Stimulated activated naive CD8-positive, alpha-beta T cell treated with anti-CD3 and anti-CD28 coated beads, Interleukin-15, amount 100 ng/mL, for 72 hours (primary cell): ENCODE measurements around the gene STK24.

Experiments
- ATAC-seq: fragments of 150-1000 bp; cut with Tn5 transposase; 2 replicates; pipeline ENCODE4 v1.10.0; 2021; ENCODE audit warnings: mild to moderate bottlenecking, moderate library complexity
- DNase-seq, 2 donors: peaks; one replicate each; pipeline ENCODE4 v3.0.0; 2021 to 2022
- H3K27ac Mint-ChIP-seq, 2 donors: one replicate each; pipeline ENCODE4 v1.8.0; 2022; ENCODE audit warnings: mild to moderate bottlenecking in 2 of 2, mixed read lengths in 2 of 2, moderate library complexity in 2 of 2
- H3K27me3 Mint-ChIP-seq: one replicate; pipeline ENCODE4 v1.8.0; 2022; ENCODE audit warnings: mixed read lengths
- H3K4me1 Mint-ChIP-seq: one replicate; pipeline ENCODE4 v1.8.0; 2022; ENCODE audit warnings: mild to moderate bottlenecking, mixed read lengths
- H3K4me3 Mint-ChIP-seq, 2 donors: one replicate each; pipeline ENCODE4 v1.8.0; 2022; ENCODE audit warnings: mild to moderate bottlenecking in 2 of 2, mixed read lengths in 2 of 2, moderate library complexity in 1 of 2
- H3K9me3 Mint-ChIP-seq, 2 donors: one replicate each; pipeline ENCODE4 v1.8.0; 2022; ENCODE audit warnings: mixed read lengths in 2 of 2

Gene STK24

DNA sequence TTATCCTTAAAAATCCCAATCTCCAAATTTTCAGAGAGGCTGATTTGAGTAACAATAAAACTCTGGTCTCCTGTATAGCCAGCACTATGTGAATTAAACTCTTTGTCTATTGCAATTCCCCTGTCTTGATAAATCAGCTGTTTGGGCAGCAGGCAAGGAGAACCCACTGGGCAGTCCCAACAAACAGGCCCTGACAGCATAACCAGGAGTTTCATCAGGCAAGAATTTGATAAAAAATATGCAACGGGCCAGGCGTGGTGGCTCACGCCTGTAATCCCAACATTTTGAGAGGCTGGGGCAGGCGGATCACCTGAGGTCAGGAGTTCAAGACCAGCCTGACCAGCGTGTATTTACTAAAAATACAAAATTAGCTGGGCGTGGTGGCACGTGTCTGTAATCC, 42.1 kb downstream of the STK24 start:
- peaks cover 97% of the 10 kb centered on the region for H3K4me1 Mint-ChIP-seq
- no peak for ATAC-seq
- no peaks in the 10 kb centered on the region for H3K27me3 Mint-ChIP-seq
- no peaks in the 10 kb centered on the region for H3K9me3 Mint-ChIP-seq
- DNase-seq: no peak
- H3K27ac Mint-ChIP-seq: no peak overlapping the region
- H3K4me3 Mint-ChIP-seq: no peak overlapping the region

DNA sequence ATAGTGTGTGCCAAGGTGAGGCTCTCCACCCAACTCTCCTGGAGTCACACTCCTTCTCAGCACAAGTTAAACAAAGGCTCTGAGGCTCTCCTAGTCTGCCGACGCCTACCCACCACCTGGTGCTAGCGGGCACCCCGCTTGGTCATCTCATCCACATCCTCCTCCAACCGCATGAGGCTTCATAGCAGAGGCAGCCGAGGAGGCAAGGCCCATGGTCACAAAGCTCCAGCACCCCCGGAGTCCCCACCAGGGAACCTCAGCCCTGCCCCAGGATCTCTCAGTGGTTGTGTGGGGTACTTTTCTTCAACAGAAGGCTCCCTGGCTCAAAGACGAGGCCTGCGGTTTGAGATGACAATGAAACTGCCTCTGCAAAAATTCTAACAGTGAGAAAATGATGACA, 43.0 kb downstream of the STK24 start:
- Mint-ChIP-seq H3K4me1 (peaks cover 97% of the 10 kb centered on the region), H3K27me3 (no peaks in the 10 kb centered on the region), H3K9me3 (no peaks in the 10 kb centered on the region), H3K4me3 (no peak overlapping the region), H3K27ac (peak overlapping the region in 1 of 2 donors; percentile 33)
- no peak for DNase-seq
- ATAC-seq: peak; percentile 56

DNA sequence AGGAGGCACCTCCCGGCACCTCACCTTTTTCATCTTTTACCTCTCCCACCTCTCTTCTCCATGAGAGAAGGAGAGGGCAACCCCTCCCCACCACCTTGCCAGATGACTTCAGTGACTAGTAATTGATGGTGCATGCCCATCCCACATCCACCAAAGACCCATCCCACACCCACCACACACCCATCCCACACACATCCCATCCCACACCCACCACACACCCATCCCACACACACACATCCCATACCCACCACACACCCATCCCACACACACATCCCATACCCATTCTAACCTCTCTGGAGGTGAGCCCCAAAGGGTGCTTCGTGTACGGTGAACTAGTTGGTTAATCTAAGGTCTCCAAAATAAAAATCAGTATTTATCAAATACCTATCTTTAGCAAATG, 44.7 kb downstream of the STK24 start:
- Mint-ChIP-seq H3K27me3 (no peaks in the 10 kb centered on the region), H3K4me3 (peak overlapping the region in 1 of 2 donors; percentile 39), H3K9me3 (no peaks in the 10 kb centered on the region), H3K4me1 (peaks cover 97% of the 10 kb centered on the region), H3K27ac (no peak overlapping the region)
- ATAC-seq: no peak
- no peak for DNase-seq

DNA sequence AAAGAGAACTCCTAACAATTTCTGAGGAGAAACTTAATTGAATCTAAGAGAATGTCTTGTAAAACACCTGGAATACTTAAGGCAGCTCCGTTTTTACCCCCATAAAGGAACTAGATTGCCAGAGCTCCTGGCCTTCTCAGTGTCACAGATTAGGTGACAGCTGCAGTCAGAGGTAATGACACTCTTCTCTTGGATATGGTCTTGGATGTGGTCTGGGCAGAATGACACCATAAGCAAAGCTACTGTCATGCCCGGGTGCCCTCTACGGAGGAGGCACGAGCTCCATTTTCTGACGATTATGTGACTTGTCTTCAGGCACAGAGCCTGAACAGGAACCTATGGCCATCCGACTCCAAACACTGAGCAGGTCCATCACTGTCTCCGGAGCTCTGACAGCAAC, 46.7 kb downstream of the STK24 start:
- Mint-ChIP-seq H3K4me1 (peaks cover 97% of the 10 kb centered on the region), H3K27me3 (no peaks in the 10 kb centered on the region), H3K27ac (no peak overlapping the region), H3K9me3 (no peaks in the 10 kb centered on the region), H3K4me3 (no peak overlapping the region)
- DNase-seq: no peak
- no peak for ATAC-seq

DNA sequence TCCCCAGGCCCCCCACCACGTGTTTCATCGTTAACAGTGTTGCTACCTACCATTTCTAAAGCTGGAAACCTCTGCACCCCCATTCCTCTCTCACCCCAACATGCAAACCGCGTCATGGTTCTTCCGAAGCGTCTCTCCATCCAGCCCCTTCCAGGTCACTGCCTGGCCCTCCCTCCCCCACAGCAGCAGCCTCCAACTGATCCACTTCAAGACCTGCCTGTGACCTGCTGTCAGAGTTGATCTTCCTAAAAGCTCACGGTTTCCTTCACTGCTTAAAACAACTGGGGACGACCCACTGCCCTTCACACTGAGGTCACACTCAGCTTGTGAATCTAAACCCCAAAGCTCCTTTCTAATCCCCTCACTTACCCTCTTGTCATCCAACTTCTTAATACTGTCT, 47.7 kb downstream of the STK24 start:
- H3K4me1 Mint-ChIP-seq: peaks cover 97% of the 10 kb centered on the region
- ATAC-seq (no peak), DNase-seq (no peak)
- no peaks in the 10 kb centered on the region for H3K27me3 Mint-ChIP-seq
- no peaks in the 10 kb centered on the region for H3K9me3 Mint-ChIP-seq
- peak overlapping the region; percentile 28 to 69 for H3K4me3 Mint-ChIP-seq
- peak overlapping the region in 1 of 2 donors; percentile 90 for H3K27ac Mint-ChIP-seq

DNA sequence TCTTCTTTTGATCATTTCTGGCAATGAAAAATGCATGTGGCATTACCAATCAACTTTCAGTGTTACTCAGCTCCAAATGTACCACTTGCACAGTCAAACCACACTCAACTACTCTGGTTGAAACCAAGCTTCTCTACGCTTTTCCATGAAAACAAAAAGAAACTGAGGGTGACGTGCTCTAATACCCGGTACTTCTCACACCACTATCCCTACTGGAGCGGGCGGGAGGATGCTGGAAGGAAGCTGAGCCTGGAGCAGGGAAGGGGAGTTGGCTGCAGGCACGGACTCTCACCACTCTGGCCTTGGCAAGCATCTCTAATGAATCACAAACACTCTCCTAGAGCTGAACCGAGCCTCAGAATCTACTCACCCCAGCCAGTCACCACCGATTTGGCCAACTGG, 48.2 kb downstream of the STK24 start:
- Mint-ChIP-seq H3K4me1 (peaks cover 97% of the 10 kb centered on the region), H3K4me3 (peak overlapping the region; percentile 28 to 69), H3K9me3 (no peaks in the 10 kb centered on the region), H3K27me3 (no peaks in the 10 kb centered on the region), H3K27ac (peak overlapping the region; percentile 76 to 90)
- DNase-seq: peak in 1 of 2 donors; percentile 38
- ATAC-seq: peak; percentile 92

DNA sequence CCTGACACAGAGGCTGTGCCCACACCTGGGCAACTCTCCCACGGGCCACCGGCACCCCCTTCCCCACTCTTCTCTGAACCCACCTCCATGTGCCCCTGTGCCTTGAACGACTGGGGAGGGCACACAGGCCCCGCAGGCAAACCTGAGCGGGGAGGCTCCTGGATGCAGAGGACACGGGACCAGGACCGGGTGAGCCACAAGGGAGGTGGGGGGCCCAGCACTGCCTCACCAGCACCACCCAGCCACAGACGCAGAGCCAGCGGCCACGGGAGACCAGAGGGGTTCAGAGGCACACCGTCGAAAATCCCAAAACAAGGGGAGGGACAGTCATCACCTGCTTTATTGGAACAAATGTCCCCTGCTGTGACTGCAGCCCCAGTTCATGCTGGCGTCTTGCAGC, 49.4 kb downstream of the STK24 start:
- no peak for ATAC-seq
- Mint-ChIP-seq H3K4me1 (peaks cover 100% of the 10 kb centered on the region), H3K9me3 (no peaks in the 10 kb centered on the region), H3K27me3 (no peaks in the 10 kb centered on the region), H3K27ac (peak overlapping the region in 1 of 2 donors; percentile 54), H3K4me3 (no peak overlapping the region)
- DNase-seq: no peak

DNA sequence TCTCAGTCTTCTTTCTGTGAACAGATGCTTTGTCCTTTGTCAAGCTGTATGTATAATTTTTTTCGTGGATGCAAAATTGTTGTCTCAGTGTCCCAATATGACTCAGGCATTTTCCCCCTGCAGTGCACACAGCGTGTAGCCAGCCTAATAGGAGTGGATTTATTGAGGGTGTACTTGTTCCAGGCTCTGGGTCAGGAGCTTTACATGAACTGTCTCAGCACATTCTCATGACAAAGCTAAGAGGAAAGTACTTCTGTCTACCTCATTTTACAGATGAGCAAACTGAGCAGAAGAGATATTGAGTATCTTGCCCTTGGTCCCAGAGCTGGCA, 50.8 kb downstream of the STK24 start:
- H3K9me3 Mint-ChIP-seq: no peaks in the 10 kb centered on the region
- no peak overlapping the region for H3K4me3 Mint-ChIP-seq

DNA sequence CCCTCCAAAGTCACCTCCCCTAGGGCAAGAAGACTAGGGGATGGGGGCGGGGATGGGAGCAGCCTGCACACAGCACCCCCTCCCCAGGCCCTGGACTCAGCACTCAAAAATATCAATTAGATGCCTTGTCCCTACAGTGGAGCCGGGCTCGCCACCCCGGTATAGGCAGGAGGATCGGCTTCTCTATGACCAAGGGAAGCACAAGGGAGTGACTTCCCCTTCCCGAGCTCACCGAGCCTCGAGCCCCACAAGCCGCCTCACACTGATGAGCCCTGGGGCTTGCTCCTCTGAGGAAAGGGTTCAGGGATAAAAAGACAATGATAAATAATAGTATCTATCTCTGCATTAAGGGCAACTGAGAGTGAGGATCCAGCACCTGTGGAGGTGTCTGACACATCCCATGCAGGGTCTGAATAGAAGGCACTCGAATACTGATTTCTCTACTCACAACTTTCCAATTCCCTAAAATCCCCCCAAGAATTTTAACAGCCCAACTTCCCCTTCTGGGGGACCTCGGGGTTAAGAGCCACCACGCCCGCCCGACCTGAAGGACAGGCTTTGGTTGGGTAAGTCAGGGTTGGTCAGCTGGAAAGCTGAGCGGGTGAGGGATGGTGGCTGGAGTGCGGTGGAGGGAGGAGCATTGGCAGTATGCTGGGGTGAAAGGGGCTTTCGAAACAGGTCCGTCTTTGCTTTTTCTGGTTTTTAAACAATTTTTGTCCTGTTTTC, 51.3 kb downstream of the STK24 start:
- no peak for ATAC-seq
- H3K4me3 Mint-ChIP-seq: no peak overlapping the region
- peak overlapping the region in 1 of 2 donors; percentile 34 for H3K27ac Mint-ChIP-seq
- H3K4me1 Mint-ChIP-seq: peaks cover 100% of the 10 kb centered on the region
- H3K27me3 Mint-ChIP-seq: no peaks in the 10 kb centered on the region
- H3K9me3 Mint-ChIP-seq: no peaks in the 10 kb centered on the region
- DNase-seq: no peak

More for the DNA sequence above, 50.8 kb downstream of the STK24 start:
- H3K27me3 Mint-ChIP-seq: no peaks in the 10 kb centered on the region
- H3K27ac Mint-ChIP-seq: no peak overlapping the region
- ATAC-seq (no peak), DNase-seq (no peak)
- peaks cover 100% of the 10 kb centered on the region for H3K4me1 Mint-ChIP-seq

DNA sequence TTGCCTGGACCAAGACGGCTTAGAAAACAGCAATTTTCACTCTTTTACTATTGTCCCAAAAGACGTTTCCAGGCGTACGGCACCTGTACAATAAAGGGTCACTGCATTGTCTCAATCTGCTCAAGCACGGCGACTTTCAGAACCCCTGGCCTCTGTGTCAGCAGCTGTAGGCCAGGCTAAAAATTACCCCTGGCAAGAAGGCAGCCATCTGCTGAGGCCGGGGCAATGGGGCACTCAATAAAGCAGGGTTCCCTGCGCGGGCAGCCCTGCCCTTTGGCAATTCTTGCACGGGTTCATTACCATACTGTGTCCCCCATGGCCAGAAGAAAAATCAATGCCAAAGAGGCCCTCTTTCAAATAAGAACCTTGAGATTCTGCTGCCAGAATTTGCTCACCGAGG, 52.1 kb downstream of the STK24 start:
- ATAC-seq (no peak), DNase-seq (no peak)
- Mint-ChIP-seq H3K27ac (no peak overlapping the region), H3K4me1 (peaks cover 100% of the 10 kb centered on the region), H3K27me3 (no peaks in the 10 kb centered on the region), H3K9me3 (no peaks in the 10 kb centered on the region), H3K4me3 (no peak overlapping the region)

DNA sequence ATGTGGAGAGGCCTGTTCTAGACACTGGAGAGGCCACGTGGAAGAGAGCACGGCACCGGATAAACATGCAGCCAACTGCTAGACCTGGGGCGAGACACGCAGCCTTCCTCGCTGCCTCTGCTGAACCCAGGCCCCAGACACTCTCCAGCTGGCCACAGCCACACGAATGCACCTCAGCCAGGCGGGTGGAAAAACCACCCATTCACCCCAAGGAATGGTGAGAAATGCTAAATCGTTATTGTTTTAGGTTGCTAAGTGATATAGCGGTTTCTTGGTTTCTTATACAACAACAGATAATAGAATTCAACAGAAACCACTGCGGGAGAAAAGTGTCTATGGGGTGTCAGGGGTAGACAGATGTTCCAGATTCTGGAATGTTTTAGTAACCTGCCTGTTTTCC, 52.5 kb downstream of the STK24 start:
- Mint-ChIP-seq H3K4me3 (no peak overlapping the region), H3K4me1 (peaks cover 100% of the 10 kb centered on the region), H3K9me3 (no peaks in the 10 kb centered on the region), H3K27ac (peak overlapping the region in 1 of 2 donors; percentile 85), H3K27me3 (no peaks in the 10 kb centered on the region)
- ATAC-seq (no peak), DNase-seq (no peak)

DNA sequence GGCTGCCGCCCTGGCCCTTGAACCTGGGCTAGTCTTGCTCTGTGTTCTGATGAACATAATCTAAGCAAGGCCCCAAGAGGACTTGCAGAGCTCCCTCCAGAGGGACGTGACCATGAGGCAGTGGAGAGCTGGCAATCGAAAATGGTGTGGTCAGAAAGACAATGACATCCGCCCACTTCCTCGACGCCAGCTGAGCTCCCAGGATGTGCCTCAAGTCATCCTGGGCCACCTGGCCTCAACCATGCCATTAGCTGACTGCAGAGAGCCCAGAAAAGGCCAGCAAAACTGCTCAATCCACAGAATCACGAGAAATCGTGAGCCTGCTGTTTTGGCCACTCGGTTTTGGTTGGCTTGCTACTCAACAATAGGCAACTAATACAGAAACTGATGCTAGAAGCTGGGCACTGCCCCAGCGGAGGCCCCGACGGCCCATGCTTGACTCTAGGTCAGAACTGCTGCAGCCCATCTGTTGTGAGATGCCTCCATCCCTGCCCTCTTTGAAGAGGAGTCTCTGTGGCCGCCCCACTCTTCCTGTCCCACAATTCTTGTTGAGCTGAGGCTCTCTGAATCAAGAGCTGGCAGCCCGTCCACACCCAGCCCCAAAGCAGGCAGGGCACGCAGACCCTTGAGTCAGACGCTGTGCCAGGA, 53.3 kb downstream of the STK24 start:
- H3K9me3 Mint-ChIP-seq: no peaks in the 10 kb centered on the region
- peak overlapping the region in 1 of 2 donors; percentile 45 for H3K27ac Mint-ChIP-seq
- H3K4me1 Mint-ChIP-seq: peaks cover 99% of the 10 kb centered on the region
- H3K4me3 Mint-ChIP-seq: peak overlapping the region in 1 of 2 donors; percentile 65
- peak; percentile 27 for ATAC-seq
- H3K27me3 Mint-ChIP-seq: no peaks in the 10 kb centered on the region
- DNase-seq: no peak

DNA sequence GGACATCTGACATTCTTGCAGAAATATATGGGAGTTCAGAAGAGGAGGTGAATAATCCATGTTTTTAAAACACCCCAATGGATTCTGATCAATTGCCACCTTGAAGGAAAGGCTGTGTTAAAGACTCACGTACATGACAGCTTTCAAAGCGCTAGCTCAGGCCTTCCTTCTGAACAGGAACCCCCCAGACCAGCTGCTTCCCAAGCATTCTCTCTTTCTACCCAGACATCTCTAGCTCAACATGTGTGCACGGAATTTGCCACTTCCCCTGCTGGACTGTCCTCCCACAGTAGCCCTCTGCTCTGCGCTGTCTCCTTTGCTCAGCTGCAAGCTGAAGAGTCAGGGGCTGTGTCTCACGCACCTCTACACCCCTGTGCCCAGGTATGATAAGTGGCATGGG, 54.5 kb downstream of the STK24 start:
- no peak for DNase-seq
- Mint-ChIP-seq H3K4me3 (no peak overlapping the region), H3K27me3 (no peaks in the 10 kb centered on the region), H3K27ac (no peak overlapping the region), H3K9me3 (no peaks in the 10 kb centered on the region), H3K4me1 (peaks cover 99% of the 10 kb centered on the region)
- no peak for ATAC-seq

DNA sequence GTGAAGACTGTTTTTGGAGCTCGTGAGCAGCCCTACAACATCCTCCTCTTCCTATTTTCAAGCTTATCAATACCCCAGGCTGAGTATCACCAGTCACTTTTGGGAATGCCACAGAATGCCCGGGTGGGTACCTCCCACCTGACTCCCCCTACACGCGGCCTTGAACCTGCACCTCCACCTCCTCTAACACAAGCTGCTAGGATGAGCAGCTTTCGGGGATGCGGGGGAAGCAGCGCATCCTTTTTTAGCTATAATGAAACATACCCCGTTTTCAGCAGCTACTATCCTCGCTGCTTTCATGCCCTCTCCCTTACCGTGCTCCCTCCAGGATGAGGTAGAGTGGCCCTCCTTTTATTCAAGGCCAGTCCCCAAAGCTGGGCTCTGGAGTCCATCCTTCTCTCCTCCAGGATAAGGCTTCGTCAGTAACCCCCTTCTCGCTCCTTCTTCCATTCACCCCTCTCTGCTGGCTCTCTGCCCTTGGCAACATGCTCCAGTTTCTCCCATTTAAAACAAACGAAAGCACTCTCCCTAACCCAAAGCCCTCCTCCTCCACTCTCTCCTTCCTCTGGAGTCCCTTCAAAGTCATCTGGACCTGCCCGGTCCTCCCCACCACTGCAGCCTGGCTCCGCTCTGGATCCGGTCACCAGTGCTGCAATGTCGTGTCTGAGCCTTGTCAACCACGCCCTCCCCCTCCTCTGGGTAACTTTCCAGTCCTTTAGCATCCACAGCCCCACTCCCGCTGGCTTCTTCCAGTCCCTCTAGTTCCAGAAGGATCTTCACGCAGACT, 55.3 kb downstream of the STK24 start:
- Mint-ChIP-seq H3K27ac (peak overlapping the region in 1 of 2 donors; percentile 60), H3K4me1 (peaks cover 99% of the 10 kb centered on the region)

DNA sequence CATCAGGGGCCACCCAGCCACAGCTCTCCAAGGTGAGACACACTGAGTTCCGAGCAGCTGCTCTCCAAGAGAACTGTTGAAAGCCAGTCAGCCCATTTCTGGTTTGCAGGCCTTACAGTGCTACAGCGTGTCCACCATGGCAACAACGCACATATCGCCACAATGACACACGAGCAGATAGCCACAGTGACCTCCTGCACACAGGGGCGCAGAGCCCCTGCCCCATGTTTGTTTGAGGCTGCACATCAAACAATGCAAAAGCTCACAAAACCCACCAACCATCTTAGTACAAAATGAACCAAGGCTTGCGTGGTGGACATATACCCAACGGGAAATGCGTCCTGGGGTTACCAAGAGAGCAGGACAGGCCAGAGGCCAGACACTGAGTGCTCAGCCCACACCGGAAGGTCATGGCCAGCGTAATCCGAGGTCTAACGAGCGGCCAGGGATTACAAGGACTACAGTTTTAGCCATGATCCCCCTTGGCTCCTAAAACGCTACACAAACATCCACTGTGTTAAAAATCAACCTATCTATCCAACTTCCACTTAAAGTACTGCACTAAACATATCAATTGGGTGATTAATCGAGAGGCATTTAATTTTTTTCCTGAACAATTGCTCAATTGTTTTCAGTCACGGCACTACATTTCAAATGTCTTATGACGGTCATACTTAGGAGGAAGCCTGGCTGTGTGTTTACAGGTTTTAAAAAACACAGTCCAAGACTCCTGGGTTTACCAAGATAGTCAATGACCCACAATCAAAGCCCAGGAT, 56.0 kb downstream of the STK24 start:
- H3K27me3 Mint-ChIP-seq: no peaks in the 10 kb centered on the region

More for the DNA sequence above, 55.3 kb downstream of the STK24 start:
- ATAC-seq: no peak
- DNase-seq: no peak
- Mint-ChIP-seq H3K4me3 (no peak overlapping the region), H3K27me3 (no peaks in the 10 kb centered on the region), H3K9me3 (no peaks in the 10 kb centered on the region)

More for the DNA sequence above, 56.0 kb downstream of the STK24 start:
- peak overlapping the region in 1 of 2 donors; percentile 44 for H3K27ac Mint-ChIP-seq
- no peak overlapping the region for H3K4me3 Mint-ChIP-seq
- DNase-seq (no peak), ATAC-seq (no peak)
- peaks cover 99% of the 10 kb centered on the region for H3K4me1 Mint-ChIP-seq
- no peaks in the 10 kb centered on the region for H3K9me3 Mint-ChIP-seq
